ENCODE results near the gene OR2Y1.
"Not testable (repeated sequence)": the region's sequence is repeated elsewhere in the genome, so short reads cannot be mapped to it uniquely, and the experiment has no call there.

- TF ChIP-seq FOXM1 (CRISPR knock-in tag; IDR thresholded peaks at IDR 0.05); ZNF784 (CRISPR knock-in tag; IDR thresholded peaks at IDR 0.05; ENCODE audit: borderline replicate concordance); ATF6 (CRISPR knock-in tag; conservative IDR thresholded peaks at IDR 0.05); CTCF (CRISPR knock-in tag; IDR thresholded peaks at IDR 0.05); MIXL1 (CRISPR knock-in tag; IDR thresholded peaks at IDR 0.05); ZNF792 (CRISPR knock-in tag; IDR thresholded peaks at IDR 0.05); CHCHD3 (CRISPR knock-in tag; IDR thresholded peaks at IDR 0.05); MEIS1 (CRISPR knock-in tag; IDR thresholded peaks at IDR 0.05; ENCODE audit: borderline replicate concordance); EP300 (IDR thresholded peaks at IDR 0.05; ENCODE audit: low read depth in 2 of 2, low read length in 2 of 2); EP300 (CRISPR knock-in tag; IDR thresholded peaks at IDR 0.05; ENCODE audit: borderline replicate concordance); TCF12 (IDR thresholded peaks at IDR 0.05); TCF12 (CRISPR knock-in tag; IDR thresholded peaks at IDR 0.05); CEBPB (IDR thresholded peaks at IDR 0.05; ENCODE audit: borderline replicate concordance, low read depth, low read length); PRDM10 (CRISPR knock-in tag; IDR thresholded peaks at IDR 0.05; ENCODE audit: low read depth); ZNF414 (CRISPR knock-in tag; IDR thresholded peaks at IDR 0.05): not testable (repeated sequence)
These were observed 36.5 kb downstream of the OR2Y1 start for GRCh38 chr5:180703371-180703770.
